HUDEP-2 (cell line): ENCODE measurements around the gene SLC45A3.

Source experiments
- DNase-seq, 76 experiments: peaks; one replicate each; lab custom pipeline; 2025; ENCODE audit not compliant: unreplicated experiment in 76 of 76; lab: John Stamatoyannopoulos, UW

Gene SLC45A3

DNA sequence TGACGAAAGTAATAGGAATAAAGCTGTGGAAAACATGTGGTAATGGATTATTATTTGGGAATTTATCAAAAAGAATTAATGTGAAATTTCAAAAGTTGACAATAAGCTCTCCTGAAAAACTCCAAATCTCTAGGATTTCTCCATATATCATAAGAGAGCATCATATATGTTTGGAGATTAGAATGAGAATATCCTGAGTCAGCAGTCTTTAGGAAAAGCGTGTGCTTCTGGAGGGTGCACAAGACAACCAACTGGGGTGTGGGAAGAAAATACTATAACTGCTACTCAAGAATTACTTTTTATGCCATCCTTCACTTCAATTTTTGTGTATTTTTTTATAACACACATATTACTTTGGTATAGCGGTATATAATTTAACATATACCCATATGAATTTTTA, 68.2 kb downstream of the SLC45A3 start:
- no peak for DNase-seq

GRCh38 chr1:205610901-205611466, 69.3 kb downstream of the SLC45A3 start:
- no peak for DNase-seq

GRCh38 chr1:205610036-205610435, 70.3 kb downstream of the SLC45A3 start:
- DNase-seq, result no peak
